GM23248 (cell line): ENCODE data around the gene EXOC3L1. TPM values are rescaled to one million over a fixed set of nuclear protein-coding genes. Genes with fewer than 3 reads are reported as not detected.

Experiments
- DNase-seq: peaks from one replicate; pipeline ENCODE4 v3.0.0-alpha.2; 2015
- H2AFZ ChIP-seq: fragments of 200-600 bp; sonication (generic); 2 replicates; pipeline ENCODE4 v1.6.1; 2016; ENCODE audit warnings: antibody characterized with exemption
- H3F3A ChIP-seq: fragments of 200-600 bp; sonication (generic); 2 replicates; pipeline ENCODE4 v1.6.1; 2016; ENCODE audit warnings: mild to moderate bottlenecking, antibody characterized with exemption, mixed run types; ENCODE audit not compliant: insufficient read depth
- H3K27ac ChIP-seq: fragments of 200-600 bp; sonication (generic); 2 replicates; pipeline ENCODE4 v1.5.1; 2016; ENCODE audit warnings: mild to moderate bottlenecking
- H3K27me3 ChIP-seq: fragments of 200-600 bp; sonication (generic); replicated peaks from 2 replicates; pipeline ENCODE4 v1.6.1; 2016; ENCODE audit warnings: mild to moderate bottlenecking; ENCODE audit not compliant: insufficient read depth
- H3K36me3 ChIP-seq: fragments of 200-600 bp; sonication (generic); 2 replicates; pipeline ENCODE4 v1.6.1; 2016; ENCODE audit warnings: low read depth, mild to moderate bottlenecking
- H3K4me1 ChIP-seq: fragments of 200-600 bp; sonication (generic); 2 replicates; pipeline ENCODE4 v1.6.1; 2016; ENCODE audit warnings: mild to moderate bottlenecking; ENCODE audit not compliant: insufficient read depth
- H3K4me2 ChIP-seq: fragments of 200-600 bp; sonication (generic); one replicate; pipeline ENCODE4 v1.6.1; 2016; ENCODE audit warnings: mild to moderate bottlenecking; ENCODE audit not compliant: unreplicated experiment
- H3K4me3 ChIP-seq: fragments of 200-600 bp; sonication (generic); 2 replicates; pipeline ENCODE4 v1.5.1; 2016; ENCODE audit warnings: mild to moderate bottlenecking
- H3K79me2 ChIP-seq: fragments of 200-600 bp; sonication (generic); 2 replicates; pipeline ENCODE4 v1.6.1; 2016; ENCODE audit warnings: mild to moderate bottlenecking; ENCODE audit not compliant: insufficient read depth
- H3K9ac ChIP-seq: fragments of 200-600 bp; sonication (generic); 2 replicates; pipeline ENCODE4 v1.6.1; 2016; ENCODE audit warnings: mild to moderate bottlenecking
- H3K9me2 ChIP-seq: fragments of 200-600 bp; sonication (generic); 2 replicates; pipeline ENCODE4 v1.6.1; 2016; ENCODE audit warnings: mixed run types, mild to moderate bottlenecking, moderate library complexity; ENCODE audit not compliant: insufficient read depth
- H3K9me3 ChIP-seq: fragments of 200-600 bp; sonication (generic); one replicate; pipeline ENCODE4 v1.6.1; 2017; ENCODE audit warnings: low read depth
- H4K20me1 ChIP-seq: fragments of 200-600 bp; sonication (generic); 2 replicates; pipeline ENCODE4 v1.6.0; 2016; ENCODE audit not compliant: insufficient read depth
- EZH2 ChIP-seq: fragments of 200-600 bp; sonication (generic); IDR thresholded peaks from 2 replicates; pipeline ENCODE4 v1.6.1; 2018; ENCODE audit warnings: antibody characterized with exemption, mild to moderate bottlenecking; ENCODE audit not compliant: insufficient read depth, poor library complexity, severe bottlenecking
- EZH2phosphoT487 ChIP-seq: fragments of 200-600 bp; sonication (generic); IDR thresholded peaks from 2 replicates; pipeline ENCODE4 v1.6.1; 2018; ENCODE audit warnings: antibody characterized with exemption, moderate library complexity, mild to moderate bottlenecking, low read depth; ENCODE audit not compliant: insufficient read depth
- WGBS, 2 experiments: methylation state at CpG; one replicate each; pipeline ENCODE4 v1.1.6; 2015 to 2017; ENCODE audit warnings: low lambda C conversion rate in 2 of 2, low coverage in 1 of 2; ENCODE audit errors: missing lambda C conversion rate in 2 of 2; 5-methylcytosine and 5-hydroxymethylcytosine counted together
- in situ Hi-C: fragments of 300-500 bp; cut with MboI; formaldehyde crosslinking; loops from 2 replicates; pipeline ENCODE4 v1.15.0; 2020
- polyA plus RNA-seq: library from polyadenylated mRNA; unstranded; fragments of >200 nt; fragmentation: Nextera tagmentation; extraction: Ambion mirVana; gene quantifications from 2 replicates; pipeline ENCODE4 v1.2.1, GENCODE V29; 2016
- total RNA-seq: library from RNA; depleted of rRNA; stranded (reverse); fragments of >200 nt; shearing (Covaris generic); gene quantifications from 2 replicates; pipeline ENCODE4 v1.2.3, GENCODE V29; 2014

EXOC3L1 gene
- total and polyA plus RNA-seq, 2 experiments from 2014 or later: 0.28 TPM; not detected in 1

DNA sequence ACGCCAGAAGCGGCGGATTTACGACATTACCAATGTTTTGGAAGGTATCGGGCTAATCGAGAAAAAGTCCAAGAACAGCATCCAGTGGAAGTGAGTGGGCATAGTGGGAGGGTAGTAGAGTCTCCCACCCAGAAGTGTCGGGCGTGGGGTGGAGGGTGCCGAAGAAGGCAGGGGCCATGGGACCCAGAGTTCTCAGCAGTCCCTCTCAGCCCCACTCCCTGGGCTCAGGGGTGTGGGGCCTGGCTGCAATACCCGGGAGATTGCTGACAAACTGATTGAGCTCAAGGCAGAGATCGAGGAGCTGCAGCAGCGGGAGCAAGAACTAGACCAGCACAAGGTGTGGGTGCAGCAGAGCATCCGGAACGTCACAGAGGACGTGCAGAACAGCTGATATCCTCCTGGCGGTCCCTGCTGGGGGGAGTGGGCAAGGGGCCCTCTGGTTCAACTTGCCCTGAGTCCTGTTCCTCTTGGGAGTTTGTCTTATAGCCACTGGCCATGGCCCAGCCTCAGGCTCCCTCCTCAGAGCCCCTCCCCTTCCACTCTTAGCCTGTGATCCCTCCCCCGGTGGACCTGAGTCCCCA lies 2.9 kb upstream of the EXOC3L1 start:
- no peak overlapping the region for H2AFZ ChIP-seq
- in situ Hi-C loops: no loop called here
- no peaks in the 10 kb centered on the region for H3K9me3 ChIP-seq
- DNase-seq: no peak
- H3K27me3 ChIP-seq: no peaks in the 10 kb centered on the region
- H3K4me1 ChIP-seq: peaks cover 11% of the 10 kb centered on the region
- TF ChIP-seq EZH2: no peak
- TF ChIP-seq EZH2phosphoT487: no peak
- no peak overlapping the region; the same call in 1 of the 2 replicates for H3K27ac ChIP-seq
- peaks cover 10% of the 10 kb centered on the region; the same call in 1 of the 2 replicates for H3F3A ChIP-seq
- H3K9ac ChIP-seq: peak overlapping the region; percentile 90
- H3K79me2 ChIP-seq: peaks cover 39% of the 10 kb centered on the region
- no peaks in the 10 kb centered on the region for H3K9me2 ChIP-seq
- H3K4me3 ChIP-seq: peak overlapping the region; percentile 84
- 34 to 38% methylated on average over 15 to 17 of the region's 17 CpGs for WGBS, 2 experiments
- peaks cover 20% of the 10 kb centered on the region; the same call in 1 of the 2 replicates for H3K36me3 ChIP-seq
- no peaks in the 10 kb centered on the region for H4K20me1 ChIP-seq
- H3K4me2 ChIP-seq: peak overlapping the region; percentile 89

- H3K4me3 ChIP-seq: peak within 1 kb of the TSS; percentile 84
- H3K27ac ChIP-seq: peak within 1 kb of the TSS; percentile 8; the same call in 1 of the 2 replicates
- H3K36me3 ChIP-seq: peaks cover 12% of the 10 kb centered on the region; the same call in 1 of the 2 replicates
- no peaks in the 10 kb centered on the region for H4K20me1 ChIP-seq
- H3K9ac ChIP-seq: peak within 1 kb of the TSS; percentile 90
- no peaks in the 10 kb centered on the region for H3K9me3 ChIP-seq
- H3K9me2 ChIP-seq: no peaks in the 10 kb centered on the region
- peaks cover 39% of the 10 kb centered on the region for H3K79me2 ChIP-seq
- H2AFZ ChIP-seq: peak within 1 kb of the TSS; percentile 55; the same call in 1 of the 2 replicates
- in situ Hi-C loops: no loop called here
- H3K4me2 ChIP-seq: peak within 1 kb of the TSS; percentile 89
- 1% methylated on average over 52 to 54 of the region's 54 CpGs for whole genome bisulfite sequencing, 2 experiments
- H3K27me3 ChIP-seq: no peaks in the 10 kb centered on the region
- DNase-seq: peak; percentile 97
- TF ChIP-seq EZH2 (no peak), EZH2phosphoT487 (no peak)
- H3K4me1 ChIP-seq: peaks cover 11% of the 10 kb centered on the region
- H3F3A ChIP-seq: peaks cover 10% of the 10 kb centered on the region; the same call in 1 of the 2 replicates
Observed at GRCh38 chr16:67191995-67192681, 2.2 kb upstream of the EXOC3L1 start, which contains the start of gene E2F4. E2F4 (plus strand) TSS chr16:67192155; CDS start chr16:67192228, 73 bp downstream.

- in situ Hi-C loops: no loop called here
- Histone ChIP-seq H3K9me2 (no peaks in the 10 kb centered on the region), H2AFZ (peak overlapping the region; percentile 36; the same call in 1 of the 2 replicates), H3K79me2 (peaks cover 39% of the 10 kb centered on the region), H3K36me3 (peaks cover 12% of the 10 kb centered on the region; the same call in 1 of the 2 replicates), H3K4me3 (peak overlapping the region; percentile 84; the same call in 1 of the 2 replicates), H3K27me3 (no peaks in the 10 kb centered on the region), H3K4me1 (peaks cover 11% of the 10 kb centered on the region), H3K9me3 (no peaks in the 10 kb centered on the region), H4K20me1 (no peaks in the 10 kb centered on the region), H3K4me2 (peak overlapping the region; percentile 30), H3K27ac (no peak overlapping the region), H3F3A (peaks cover 6% of the 10 kb centered on the region; the same call in 1 of the 2 replicates), H3K9ac (no peak overlapping the region)
- TF ChIP-seq EZH2phosphoT487 (no peak), EZH2 (no peak)
- no peak for DNase-seq
- 15 to 19% methylated on average over 9 of the region's 9 CpGs for WGBS, 2 experiments
Observed at GRCh38 chr16:67191411-67191994, 1.6 kb upstream of the EXOC3L1 start.
